Measurements from ENCODE around the gene CLIC4. TPM values are rescaled to one million over a fixed set of nuclear protein-coding genes. Genes with fewer than 3 reads are reported as not detected.
A peak's percentile ranks its signal among the peaks of the same experiment; 100 is the strongest.

CLIC4 gene
- total and polyA plus RNA-seq, 9 of the 15 experiments (the other 6 are each of a cell fraction or from before 2014, with no cell fraction given), result 16.0 to 67.5 (median 38.4) TPM

GRCh38 chr1:24773618-24774017 is 28.4 kb downstream of the CLIC4 start:
- FAIRE-seq (no peak), ATAC-seq (peak; percentile 21; the same call in 1 of the 3 replicates), DNase-seq (ENCODE audit: extremely low read depth in 1 of 4, low spot score in 3 of 4) (no peak)
- Histone ChIP-seq H3K27ac (ENCODE audit: extremely low read depth, low read depth, low read length) (no peak overlapping the region), H3K9ac (ENCODE audit: insufficient read depth in 1 of 2, low read depth in 2 of 2, low read length in 2 of 2) (no peak overlapping the region), H3K4me2 (ENCODE audit: insufficient read depth, low read length) (no peak overlapping the region), H4K20me1 (replicated peaks; ENCODE audit: control insufficient read depth, insufficient read depth, low read length) (no peaks in the 10 kb centered on the region; the same call in 1 of the 2 replicates), H3K4me1 (replicated peaks in 1 of 2; ENCODE audit: control insufficient read depth in 2 of 2, insufficient read depth in 2 of 2, low read length in 2 of 2) (no peaks in the 10 kb centered on the region; a peak in 1 of 5 replicates), H3K36me3 (ENCODE audit: control insufficient read depth, insufficient read depth, low read length) (no peaks in the 10 kb centered on the region), H2AFZ (ENCODE audit: low read depth, low read length) (no peak overlapping the region), H3K9me1 (ENCODE audit: control insufficient read depth, insufficient read depth, low read length) (no peaks in the 10 kb centered on the region), H3K27me3 (ENCODE audit: control insufficient read depth in 2 of 2, insufficient read depth in 2 of 2, low read length in 2 of 2) (no peaks in the 10 kb centered on the region), H3K9me3 (replicated peaks; ENCODE audit: control insufficient read depth, insufficient read depth, low read depth, low read length) (no peaks in the 10 kb centered on the region), H3K79me2 (ENCODE audit: control insufficient read depth, insufficient read depth, low read length) (peaks cover 29% of the 10 kb centered on the region), H3K4me3 (no peak overlapping the region)
- ChIA-PET POLR2A (interaction anchor here (1.7 to 3.4 kb wide), 4 partner anchors 9 to 24 kb away, joined by 3 to 11 read pairs (median 7); no protein-coding TSS in a partner anchor), CTCF (ENCODE audit: low intra/inter-chr PET ratio) (no interaction called here)
- in situ Hi-C loops (cut with MboI) (no loop called here), intact Hi-C loops (cut with micrococcal nuclease) (no loop called here)
- BruUV-seq (replicated peaks), result no TSS peak
- no peak for TF ChIP-seq NR3C1 (CRISPR knock-in tag; IDR thresholded peaks at IDR 0.05)
- TF ChIP-seq RAD51 (IDR thresholded peaks at IDR 0.05; ENCODE audit: borderline replicate concordance, low read depth), result no peak
- 0 out of 2 replicates have a peak, but pooled peaks have one; percentile 6 for TF ChIP-seq ZNF121 (CRISPR knock-in tag; conservative IDR thresholded peaks at IDR 0.05)

GRCh38 chr1:24775348-24775747 is 30.1 kb downstream of the CLIC4 start:
- H3K4me3 ChIP-seq, result no peak overlapping the region
- no peak overlapping the region for H3K27ac ChIP-seq (ENCODE audit: extremely low read depth, low read depth, low read length)
- H3K79me2 ChIP-seq (ENCODE audit: control insufficient read depth, insufficient read depth, low read length), result peaks cover 37% of the 10 kb centered on the region
- ATAC-seq (no peak), FAIRE-seq (no peak), DNase-seq (ENCODE audit: extremely low read depth in 1 of 4, low spot score in 3 of 4) (no peak)
- H3K9me3 ChIP-seq (replicated peaks; ENCODE audit: control insufficient read depth, insufficient read depth, low read depth, low read length), result no peaks in the 10 kb centered on the region
- TF ChIP-seq HLTF (IDR thresholded peaks at IDR 0.05) (0 out of 2 replicates have a peak, but pooled peaks have one; percentile 54), ARID4B (CRISPR knock-in tag; IDR thresholded peaks at IDR 0.05) (no peak), ILK (tag; IDR thresholded peaks at IDR 0.05; ENCODE audit: borderline replicate concordance, low read depth) (no peak), ZNF512 (tag; IDR thresholded peaks at IDR 0.05) (peak; percentile 53; the same call in 1 of the 2 replicates), CBX2 (IDR thresholded peaks at IDR 0.05; ENCODE audit: insufficient read depth, low read length, poor library complexity, severe bottlenecking) (no peak)
- intact Hi-C loops (cut with micrococcal nuclease), result no loop called here
- no peak overlapping the region for H3K9ac ChIP-seq (ENCODE audit: insufficient read depth in 1 of 2, low read depth in 2 of 2, low read length in 2 of 2)
- no peaks in the 10 kb centered on the region; the same call in 1 of the 2 replicates for H4K20me1 ChIP-seq (replicated peaks; ENCODE audit: control insufficient read depth, insufficient read depth, low read length)
- peaks cover 4% of the 10 kb centered on the region for H3K9me1 ChIP-seq (ENCODE audit: control insufficient read depth, insufficient read depth, low read length)
- ChIA-PET CTCF (ENCODE audit: low intra/inter-chr PET ratio) (no interaction called here), POLR2A (interaction anchor here (0.6 to 3.9 kb wide), 5 partner anchors 9 to 26 kb away, joined by 3 to 24 read pairs (median 3); no protein-coding TSS in a partner anchor)
- no peaks in the 10 kb centered on the region for H3K27me3 ChIP-seq (ENCODE audit: control insufficient read depth in 2 of 2, insufficient read depth in 2 of 2, low read length in 2 of 2)
- in situ Hi-C loops (cut with MboI), result no loop called here
- no peak overlapping the region for H2AFZ ChIP-seq (ENCODE audit: low read depth, low read length)
- H3K36me3 ChIP-seq (ENCODE audit: control insufficient read depth, insufficient read depth, low read length), result no peaks in the 10 kb centered on the region
- H3K4me1 ChIP-seq (replicated peaks in 1 of 2; ENCODE audit: control insufficient read depth in 2 of 2, insufficient read depth in 2 of 2, low read length in 2 of 2), result no peaks in the 10 kb centered on the region; a peak in 1 of 5 replicates
- no peak overlapping the region for H3K4me2 ChIP-seq (ENCODE audit: insufficient read depth, low read length)
- BruUV-seq (replicated peaks), result no TSS peak
- WGBS (ENCODE audit: insufficient coverage, low coverage, missing lambda C conversion rate), result 71% methylated on average over 3 of the region's 3 CpGs

All from K562 (cell line).